Eye (tissue), 1 donor: ENCODE measurements around the gene MCRIP1.
"Not testable (repeated sequence)": the region's sequence is repeated elsewhere in the genome, so short reads cannot be mapped to it uniquely, and the experiment has no call there.

Experiments used
- DNase-seq: peaks from one replicate; pipeline ENCODE4 v3.0.0-alpha.2; 2015

MCRIP1 gene

GRCh38 chr17:81840826-81841778 lies 8.0 kb upstream of the MCRIP1 start:
- DNase-seq: peak; percentile 16

GRCh38 chr17:81840059-81840458 lies 7.0 kb upstream of the MCRIP1 start:
- not testable (repeated sequence) for DNase-seq

- DNase-seq: peak; percentile 26
Observed at GRCh38 chr17:81839301-81839700, 6.2 kb upstream of the MCRIP1 start.

GRCh38 chr17:81838753-81839255 lies 5.7 kb upstream of the MCRIP1 start:
- DNase-seq: peak; percentile 38

- DNase-seq: peak; percentile 47
Observed at GRCh38 chr17:81837641-81838040, 4.5 kb upstream of the MCRIP1 start.

- no peak for DNase-seq
Observed at GRCh38 chr17:81834831-81835267, 1.8 kb upstream of the MCRIP1 start, which contains the start of gene PPP1R27. Gene PPP1R27 (minus strand): TSS chr17:81835050. CDS start chr17:81834953, 97 bp downstream.

GRCh38 chr17:81833921-81834830 lies 1.1 kb upstream of the MCRIP1 start:
- no peak for DNase-seq

- peak; percentile 48 for DNase-seq
Observed at GRCh38 chr17:81832608-81833159, 407 bp downstream of the MCRIP1 start.

- peak; percentile 35 for DNase-seq
Observed at GRCh38 chr17:81831957-81832607, 1.0 kb downstream of the MCRIP1 start.

GRCh38 chr17:81831563-81831956 lies 1.5 kb downstream of the MCRIP1 start:
- no peak for DNase-seq

- DNase-seq: no peak
Observed at GRCh38 chr17:81829858-81830257, 3.2 kb downstream of the MCRIP1 start.

GRCh38 chr17:81828656-81829055 lies 4.4 kb downstream of the MCRIP1 start:
- DNase-seq: no peak

- DNase-seq: no peak
Observed at GRCh38 chr17:81825841-81826466, 7.1 kb downstream of the MCRIP1 start.

GRCh38 chr17:81824595-81824994 lies 8.5 kb downstream of the MCRIP1 start:
- no peak for DNase-seq

GRCh38 chr17:81823820-81824550 lies 9.1 kb downstream of the MCRIP1 start:
- DNase-seq: no peak

- no peak for DNase-seq
Observed at GRCh38 chr17:81822996-81823819, 9.9 kb downstream of the MCRIP1 start.

- DNase-seq: no peak
Observed at GRCh38 chr17:81822312-81822637, 10.8 kb downstream of the MCRIP1 start.

- DNase-seq: no peak
Observed at GRCh38 chr17:81821603-81822311, 11.3 kb downstream of the MCRIP1 start.

GRCh38 chr17:81821147-81821546 lies 11.9 kb downstream of the MCRIP1 start:
- DNase-seq: no peak

- DNase-seq: no peak
Observed at GRCh38 chr17:81819708-81820107, 13.4 kb downstream of the MCRIP1 start.
